Right atrium auricular region (tissue), 2 donors: ENCODE results near the gene RGL1. TPM values are rescaled to one million over a fixed set of nuclear protein-coding genes. Genes with fewer than 3 reads are reported as not detected.
A peak's percentile ranks its signal among the peaks of the same experiment; 100 is the strongest.

Source experiments
- DNase-seq: peaks from one replicate; pipeline ENCODE4 v3.0.0-alpha.2; 2019; ENCODE audit warnings: low spot score
- H3K27ac ChIP-seq, 2 donors: fragments of 200-600 bp; sonication (generic); 1 replicate in 1 of 2; 2 replicates in 1 of 2; pipeline ENCODE4 v1.5.1; 2016 to 2019
- H3K27me3 ChIP-seq, 2 donors: fragments of 200-600 bp; sonication (generic); one replicate each; pipeline versions ENCODE4 v1.5.1 to v1.6.0; 2017 to 2019
- H3K36me3 ChIP-seq: fragments of 200-600 bp; sonication (generic); one replicate; pipeline ENCODE4 v1.5.1; 2016
- H3K4me1 ChIP-seq, 2 donors: fragments of 200-600 bp; sonication (generic); one replicate each; pipeline versions ENCODE4 v1.5.1 to v1.6.0; 2017 to 2019
- H3K4me3 ChIP-seq, 2 donors: fragments of 200-600 bp; sonication (generic); 1 replicate in 1 of 2; 2 replicates in 1 of 2; pipeline ENCODE4 v1.5.1; 2017 to 2019; ENCODE audit warnings: mild to moderate bottlenecking in 1 of 2, moderate library complexity in 1 of 2
- H3K9me3 ChIP-seq, 2 donors: fragments of 200-600 bp; sonication (generic); one replicate each; pipeline ENCODE4 v1.5.1; 2019
- total RNA-seq, 2 donors: library from RNA; depleted of rRNA; stranded (reverse); fragments of >200 nt; gene quantifications; one replicate each; pipeline ENCODE4 v1.1.0, GENCODE V29; 2016
- TF ChIP-seq, protein P1 (sequence below), 2 donors: fragments of 200-600 bp; sonication (generic); IDR thresholded peaks; one replicate each; pipeline ENCODE4 v1.5.1; 2019; ENCODE audit warnings: antibody characterized with exemption in 2 of 2

The RGL1 gene
- total RNA-seq, 2 donors from 2014 or later, result 14.9 to 22.7 TPM

DNA sequence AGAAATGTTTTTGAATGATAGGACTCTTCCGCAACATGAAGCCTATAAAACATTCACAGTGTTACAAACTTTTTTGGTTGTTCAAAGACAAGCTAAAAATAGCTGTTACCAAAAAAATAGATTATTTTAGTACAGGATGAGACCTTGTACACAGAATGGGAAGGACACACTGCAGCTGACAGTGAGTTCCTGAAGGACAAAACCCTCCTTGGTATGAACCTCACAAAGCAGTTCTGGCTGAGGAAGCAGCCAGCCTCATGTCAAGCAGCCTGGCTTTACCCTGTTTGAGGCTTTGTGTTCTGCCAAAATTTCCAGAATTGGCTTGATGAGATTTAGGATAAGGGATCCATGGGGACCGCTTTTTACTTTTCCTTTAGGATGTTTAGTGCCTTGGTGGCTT, 93.7 kb downstream of the RGL1 start:
- TF ChIP-seq, protein P1, sequence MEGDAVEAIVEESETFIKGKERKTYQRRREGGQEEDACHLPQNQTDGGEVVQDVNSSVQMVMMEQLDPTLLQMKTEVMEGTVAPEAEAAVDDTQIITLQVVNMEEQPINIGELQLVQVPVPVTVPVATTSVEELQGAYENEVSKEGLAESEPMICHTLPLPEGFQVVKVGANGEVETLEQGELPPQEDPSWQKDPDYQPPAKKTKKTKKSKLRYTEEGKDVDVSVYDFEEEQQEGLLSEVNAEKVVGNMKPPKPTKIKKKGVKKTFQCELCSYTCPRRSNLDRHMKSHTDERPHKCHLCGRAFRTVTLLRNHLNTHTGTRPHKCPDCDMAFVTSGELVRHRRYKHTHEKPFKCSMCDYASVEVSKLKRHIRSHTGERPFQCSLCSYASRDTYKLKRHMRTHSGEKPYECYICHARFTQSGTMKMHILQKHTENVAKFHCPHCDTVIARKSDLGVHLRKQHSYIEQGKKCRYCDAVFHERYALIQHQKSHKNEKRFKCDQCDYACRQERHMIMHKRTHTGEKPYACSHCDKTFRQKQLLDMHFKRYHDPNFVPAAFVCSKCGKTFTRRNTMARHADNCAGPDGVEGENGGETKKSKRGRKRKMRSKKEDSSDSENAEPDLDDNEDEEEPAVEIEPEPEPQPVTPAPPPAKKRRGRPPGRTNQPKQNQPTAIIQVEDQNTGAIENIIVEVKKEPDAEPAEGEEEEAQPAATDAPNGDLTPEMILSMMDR (IDR thresholded peaks at IDR 0.05), result no peak
- DNase-seq, result no peak
- Histone ChIP-seq H3K36me3 (peaks cover 29% of the 10 kb centered on the region), H3K9me3 (no peaks in the 10 kb centered on the region), H3K4me3 (no peak overlapping the region), H3K27ac (peak overlapping the region in 1 of 2 donors; percentile 1), H3K4me1 (peaks cover 0 to 3% of the 10 kb centered on the region in 2 donors), H3K27me3 (no peaks in the 10 kb centered on the region)

DNA sequence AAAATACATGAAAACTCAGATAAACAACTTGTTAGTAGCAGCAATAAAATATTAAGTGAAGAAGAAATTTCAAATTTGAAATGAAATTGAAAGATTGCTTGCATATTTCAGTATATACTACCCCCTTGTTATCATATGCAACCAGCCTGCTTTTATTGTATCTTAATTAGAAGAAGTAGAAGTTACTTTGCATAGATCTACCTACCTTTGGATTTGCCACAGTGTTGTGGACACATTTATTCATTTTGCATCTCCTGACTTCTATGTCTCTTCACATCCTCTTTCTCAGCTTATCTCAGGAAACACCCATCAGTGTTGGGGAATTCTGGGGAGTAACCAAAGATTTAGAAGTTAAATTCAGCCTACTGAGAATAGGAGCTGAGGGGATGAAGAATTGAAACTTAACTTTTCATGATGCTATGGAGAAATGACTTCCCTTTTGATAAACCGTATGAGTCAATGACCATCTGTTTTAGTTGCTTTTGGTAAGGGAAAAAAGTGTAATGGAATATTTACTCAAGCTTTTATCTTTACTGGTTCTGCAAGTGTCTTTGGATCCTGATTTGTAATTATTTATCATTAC, 96.9 kb downstream of the RGL1 start:
- no peaks in the 10 kb centered on the region for H3K27me3 ChIP-seq
- H3K9me3 ChIP-seq, result no peaks in the 10 kb centered on the region
- no peak overlapping the region for H3K4me3 ChIP-seq
- H3K27ac ChIP-seq, result no peak overlapping the region
- TF ChIP-seq, protein P1 (IDR thresholded peaks at IDR 0.05), result no peak
- H3K4me1 ChIP-seq, result peaks cover 0 to 3% of the 10 kb centered on the region in 2 donors
- DNase-seq, result no peak
- H3K36me3 ChIP-seq, result peaks cover 28% of the 10 kb centered on the region

DNA sequence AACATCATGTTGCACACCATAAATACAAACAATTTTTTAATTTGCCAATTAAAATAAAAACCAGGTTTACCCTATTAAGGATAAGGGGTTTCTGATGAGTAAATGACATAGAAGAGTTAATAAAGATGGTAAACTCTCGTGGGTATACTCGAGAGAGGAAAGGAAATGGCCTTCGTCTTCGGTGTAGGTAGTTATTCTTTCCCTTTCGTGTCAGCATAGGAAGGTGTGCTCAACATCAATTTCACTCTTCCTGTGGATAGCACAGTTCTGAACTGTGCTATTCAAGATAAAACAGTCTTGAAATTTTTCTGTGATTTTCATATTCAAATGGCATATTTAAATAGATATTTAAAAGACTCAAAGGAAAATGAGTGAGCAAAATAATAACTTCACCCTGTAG, 98.2 kb downstream of the RGL1 start:
- Histone ChIP-seq H3K9me3 (no peaks in the 10 kb centered on the region), H3K27ac (no peak overlapping the region), H3K36me3 (peaks cover 41% of the 10 kb centered on the region), H3K4me3 (no peak overlapping the region), H3K4me1 (peaks cover 0 to 12% of the 10 kb centered on the region in 2 donors), H3K27me3 (no peaks in the 10 kb centered on the region)
- DNase-seq, result no peak
- TF ChIP-seq, protein P1 (IDR thresholded peaks at IDR 0.05), result no peak

DNA sequence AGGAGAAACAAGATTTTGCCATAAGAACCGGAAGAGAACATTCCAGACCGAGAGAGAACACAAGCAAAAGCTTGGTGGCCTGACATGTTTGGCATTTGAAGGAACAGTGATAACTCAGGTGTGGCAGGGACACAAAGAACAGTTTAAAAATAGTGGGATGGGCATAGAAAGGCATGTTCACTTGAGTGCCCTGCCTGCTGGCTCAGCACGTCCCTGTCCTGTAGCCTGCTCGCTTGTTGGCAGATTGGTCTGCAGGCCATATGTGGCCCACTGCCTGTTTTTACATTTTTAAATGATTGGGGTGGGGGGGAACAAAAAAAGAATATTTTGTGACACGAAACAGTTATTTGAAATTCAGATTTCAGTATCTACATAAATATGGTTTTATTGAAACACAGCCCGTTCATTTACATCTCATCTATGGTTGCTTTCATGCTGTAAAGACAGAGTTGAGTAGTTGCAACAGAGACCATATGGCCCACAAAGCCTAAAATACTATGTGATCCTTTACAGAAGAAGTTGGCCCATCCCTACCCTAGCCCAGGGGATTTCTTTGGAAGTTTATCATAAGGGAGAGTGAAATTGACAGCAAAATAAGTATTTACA, 100.7 kb downstream of the RGL1 start:
- TF ChIP-seq, protein P1 (IDR thresholded peaks at IDR 0.05), result no peak
- DNase-seq, result no peak
- H3K4me3 ChIP-seq, result no peak overlapping the region
- peaks cover 0 to 12% of the 10 kb centered on the region in 2 donors for H3K4me1 ChIP-seq
- H3K9me3 ChIP-seq, result no peaks in the 10 kb centered on the region
- H3K36me3 ChIP-seq, result peaks cover 53% of the 10 kb centered on the region
- no peaks in the 10 kb centered on the region for H3K27me3 ChIP-seq
- peak overlapping the region; percentile 39 to 63 for H3K27ac ChIP-seq

DNA sequence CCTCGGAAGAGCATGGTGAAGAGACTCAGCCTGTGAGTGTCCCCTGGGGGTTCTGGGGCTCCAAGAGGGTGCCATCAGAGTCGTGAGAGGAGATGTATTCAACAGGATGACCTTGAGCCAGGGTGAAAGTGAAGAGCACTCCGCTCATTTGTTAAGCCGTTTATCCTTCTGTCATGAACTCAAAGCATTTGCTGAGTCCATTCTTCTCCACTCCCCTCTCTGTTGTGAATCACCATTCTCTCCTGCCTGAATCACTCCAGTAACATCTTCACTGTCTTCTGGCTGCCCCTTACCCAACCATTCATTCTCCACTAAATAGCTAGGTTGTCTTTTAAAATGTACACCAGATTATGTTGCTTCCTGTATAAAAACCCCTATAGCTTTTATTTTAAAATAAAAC, 102.2 kb downstream of the RGL1 start:
- Histone ChIP-seq H3K4me3 (no peak overlapping the region), H3K9me3 (no peaks in the 10 kb centered on the region), H3K36me3 (peaks cover 58% of the 10 kb centered on the region), H3K4me1 (peaks cover 0 to 12% of the 10 kb centered on the region in 2 donors), H3K27ac (no peak overlapping the region), H3K27me3 (no peaks in the 10 kb centered on the region)
- TF ChIP-seq, protein P1 (IDR thresholded peaks at IDR 0.05), result no peak
- DNase-seq, result no peak
